ENCODE data around the gene CLC. TPM values are rescaled to one million over a fixed set of nuclear protein-coding genes. Genes with fewer than 3 reads are reported as not detected.
"Not testable (repeated sequence)": the region's sequence is repeated elsewhere in the genome, so short reads cannot be mapped to it uniquely, and the experiment has no call there.

The CLC gene
- total and polyA plus RNA-seq, 2 experiments from 2014 or later: not detected

DNA sequence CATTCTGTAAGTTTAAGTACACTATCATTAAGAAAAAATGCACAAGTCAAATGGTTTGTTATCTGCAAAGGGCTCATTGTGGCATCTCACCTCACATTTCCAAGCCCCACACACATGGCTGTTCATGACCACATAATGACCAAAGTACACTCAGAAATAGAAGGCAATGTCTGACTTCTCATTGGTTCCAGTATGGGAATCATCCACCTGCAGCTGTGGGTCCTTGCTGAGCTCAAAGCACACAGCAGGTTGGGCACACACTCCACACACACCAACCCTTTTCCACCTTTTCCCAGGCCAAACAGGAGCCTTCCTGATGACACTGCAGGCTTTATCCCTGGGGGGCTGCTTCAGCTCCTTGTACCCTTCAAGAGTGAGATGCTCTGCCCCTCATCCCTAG lies 11.8 kb downstream of the CLC start:
- no peak for DNase-seq (ENCODE audit: low spot score)
- TF ChIP-seq EZH2 (IDR thresholded peaks at IDR 0.05; ENCODE audit: borderline replicate concordance) (no peak), EZH2phosphoT487 (IDR thresholded peaks at IDR 0.05; ENCODE audit: low read depth, severe bottlenecking, unreplicated experiment) (no peak)
- TF ChIP-seq, protein P1, sequence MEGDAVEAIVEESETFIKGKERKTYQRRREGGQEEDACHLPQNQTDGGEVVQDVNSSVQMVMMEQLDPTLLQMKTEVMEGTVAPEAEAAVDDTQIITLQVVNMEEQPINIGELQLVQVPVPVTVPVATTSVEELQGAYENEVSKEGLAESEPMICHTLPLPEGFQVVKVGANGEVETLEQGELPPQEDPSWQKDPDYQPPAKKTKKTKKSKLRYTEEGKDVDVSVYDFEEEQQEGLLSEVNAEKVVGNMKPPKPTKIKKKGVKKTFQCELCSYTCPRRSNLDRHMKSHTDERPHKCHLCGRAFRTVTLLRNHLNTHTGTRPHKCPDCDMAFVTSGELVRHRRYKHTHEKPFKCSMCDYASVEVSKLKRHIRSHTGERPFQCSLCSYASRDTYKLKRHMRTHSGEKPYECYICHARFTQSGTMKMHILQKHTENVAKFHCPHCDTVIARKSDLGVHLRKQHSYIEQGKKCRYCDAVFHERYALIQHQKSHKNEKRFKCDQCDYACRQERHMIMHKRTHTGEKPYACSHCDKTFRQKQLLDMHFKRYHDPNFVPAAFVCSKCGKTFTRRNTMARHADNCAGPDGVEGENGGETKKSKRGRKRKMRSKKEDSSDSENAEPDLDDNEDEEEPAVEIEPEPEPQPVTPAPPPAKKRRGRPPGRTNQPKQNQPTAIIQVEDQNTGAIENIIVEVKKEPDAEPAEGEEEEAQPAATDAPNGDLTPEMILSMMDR (IDR thresholded peaks at IDR 0.05; ENCODE audit: poor library complexity): no peak
- H3K4me3 ChIP-seq: no peak overlapping the region
- no peaks in the 10 kb centered on the region for H3K9me3 ChIP-seq (ENCODE audit: low read depth)
- no peak overlapping the region for H2AFZ ChIP-seq
- no peak overlapping the region for H3K4me2 ChIP-seq
- no peaks in the 10 kb centered on the region for H3K36me3 ChIP-seq (replicated peaks; ENCODE audit: insufficient read depth, low read depth)
- H3K9me2 ChIP-seq (replicated peaks; ENCODE audit: insufficient read depth): no peaks in the 10 kb centered on the region
- H4K20me1 ChIP-seq (ENCODE audit: insufficient read depth, poor library complexity, severe bottlenecking): no peaks in the 10 kb centered on the region
- H3K27me3 ChIP-seq: no peaks in the 10 kb centered on the region
- no peak overlapping the region for H3K27ac ChIP-seq
- no peaks in the 10 kb centered on the region for H3K79me2 ChIP-seq
- H3K4me1 ChIP-seq (ENCODE audit: insufficient read depth): no peaks in the 10 kb centered on the region

DNA sequence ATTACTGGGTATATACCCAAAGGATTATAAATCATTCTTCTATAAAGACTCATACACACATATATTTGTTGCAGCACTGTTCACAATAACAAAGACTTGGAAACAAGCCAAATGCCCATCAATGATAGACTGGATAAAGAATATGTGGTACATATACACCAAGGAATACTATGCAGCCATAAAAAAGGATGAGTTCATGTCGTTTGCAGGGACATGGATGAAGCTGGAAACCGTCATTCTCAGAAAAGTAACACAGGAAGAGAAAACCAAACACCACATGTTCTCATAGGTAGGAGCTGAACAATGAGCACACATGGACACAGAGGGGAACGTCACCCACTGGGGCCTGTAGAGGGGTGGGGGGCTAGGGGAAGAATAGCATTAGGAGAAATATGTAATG lies 17.7 kb downstream of the CLC start:
- 83% methylated on average over 3 of the region's 3 CpGs for WGBS (ENCODE audit: low lambda C conversion rate, missing lambda C conversion rate)
- H3K79me2 ChIP-seq; H3K4me3 ChIP-seq; H3K9me3 ChIP-seq (ENCODE audit: low read depth); H3K9me2 ChIP-seq (replicated peaks; ENCODE audit: insufficient read depth); H2AFZ ChIP-seq; H3K27ac ChIP-seq; H3K27me3 ChIP-seq; DNase-seq (ENCODE audit: low spot score); H3K4me1 ChIP-seq (ENCODE audit: insufficient read depth); H4K20me1 ChIP-seq (ENCODE audit: insufficient read depth, poor library complexity, severe bottlenecking); H3K4me2 ChIP-seq; H3K36me3 ChIP-seq (replicated peaks; ENCODE audit: insufficient read depth, low read depth): not testable (repeated sequence)

DNA sequence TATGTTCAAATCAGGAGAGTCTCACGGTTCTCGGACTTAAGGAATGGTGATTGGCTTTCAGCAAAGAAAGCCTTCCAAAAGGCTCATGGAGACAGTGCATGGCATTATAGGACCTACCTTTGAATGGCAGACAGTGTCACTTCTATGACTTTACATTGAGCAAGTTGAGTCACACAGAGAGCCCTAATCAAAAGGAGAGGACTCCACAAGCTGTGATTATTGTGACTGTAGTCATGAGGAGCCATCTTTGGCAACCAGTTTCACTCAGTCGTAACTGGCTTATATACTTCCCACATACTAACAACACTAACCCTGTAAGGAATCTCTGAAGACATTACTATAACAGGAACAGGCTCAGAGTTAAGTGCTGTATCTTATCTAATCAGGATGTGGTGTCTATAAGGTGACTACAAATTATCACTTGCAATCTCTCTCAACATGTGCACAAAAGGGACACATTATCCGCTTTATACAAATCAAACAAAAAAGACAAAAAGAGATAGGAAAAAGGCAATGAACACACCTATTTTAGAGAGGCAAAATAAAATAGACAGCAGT lies 27.4 kb downstream of the CLC start:
- H3K27me3 ChIP-seq: no peaks in the 10 kb centered on the region
- H3K36me3 ChIP-seq (replicated peaks; ENCODE audit: insufficient read depth, low read depth): no peaks in the 10 kb centered on the region
- 80% methylated on average over 4 of the region's 4 CpGs for whole genome bisulfite sequencing (ENCODE audit: low lambda C conversion rate, missing lambda C conversion rate)
- H3K4me1 ChIP-seq (ENCODE audit: insufficient read depth): no peaks in the 10 kb centered on the region
- H3K27ac ChIP-seq: no peak overlapping the region
- no peak overlapping the region for H3K4me2 ChIP-seq
- no peaks in the 10 kb centered on the region for H4K20me1 ChIP-seq (ENCODE audit: insufficient read depth, poor library complexity, severe bottlenecking)
- no peaks in the 10 kb centered on the region for H3K9me3 ChIP-seq (ENCODE audit: low read depth)
- no peak overlapping the region for H3K4me3 ChIP-seq
- no peak for DNase-seq (ENCODE audit: low spot score)
- TF ChIP-seq, protein P1 (IDR thresholded peaks at IDR 0.05; ENCODE audit: poor library complexity): no peak
- TF ChIP-seq EZH2phosphoT487 (IDR thresholded peaks at IDR 0.05; ENCODE audit: low read depth, severe bottlenecking, unreplicated experiment) (no peak), EZH2 (IDR thresholded peaks at IDR 0.05; ENCODE audit: borderline replicate concordance) (no peak)
- H3K79me2 ChIP-seq: no peaks in the 10 kb centered on the region
- no peak overlapping the region for H2AFZ ChIP-seq
- H3K9me2 ChIP-seq (replicated peaks; ENCODE audit: insufficient read depth): no peaks in the 10 kb centered on the region

DNA sequence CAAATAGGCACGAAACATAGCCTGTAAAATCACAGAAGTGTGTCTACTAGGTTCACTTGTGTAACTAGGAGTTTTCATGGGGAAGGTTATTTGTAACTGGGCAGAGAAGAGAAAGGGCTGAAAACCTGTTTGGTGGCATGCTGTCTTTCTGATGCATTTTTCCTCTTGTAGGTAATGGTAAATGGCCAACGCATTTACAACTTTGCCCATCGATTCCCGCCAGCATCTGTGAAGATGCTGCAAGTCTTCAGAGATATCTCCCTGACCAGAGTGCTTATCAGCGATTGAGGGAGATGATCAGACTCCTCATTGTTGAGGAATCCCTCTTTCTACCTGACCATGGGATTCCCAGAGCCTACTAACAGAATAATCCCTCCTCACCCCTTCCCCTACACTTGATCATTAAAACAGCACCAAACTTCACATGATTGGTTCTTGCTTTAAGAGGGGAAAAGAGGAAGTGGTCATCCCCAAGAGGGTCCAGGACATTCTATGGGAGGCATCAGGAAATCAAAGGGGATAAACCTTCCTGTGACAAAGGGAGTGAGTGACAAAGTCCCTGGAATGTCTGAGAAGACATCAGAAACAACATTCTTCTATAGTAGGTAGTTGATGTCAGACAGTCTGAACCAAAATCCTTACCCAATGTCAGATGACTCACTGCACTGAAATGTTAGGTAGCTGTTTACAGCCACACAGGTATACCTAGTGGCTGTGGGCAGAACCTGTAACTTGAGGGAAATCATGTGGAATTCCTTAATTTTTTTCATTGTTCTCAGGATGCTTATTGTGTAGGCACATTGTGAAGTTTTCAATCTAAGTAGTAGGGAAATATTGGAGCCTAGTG lies 28.6 kb downstream of the CLC start:
- H3K36me3 ChIP-seq (replicated peaks; ENCODE audit: insufficient read depth, low read depth): no peaks in the 10 kb centered on the region
- no peaks in the 10 kb centered on the region for H3K79me2 ChIP-seq
- no peak overlapping the region for H3K4me2 ChIP-seq
- H2AFZ ChIP-seq: no peak overlapping the region
- H4K20me1 ChIP-seq (ENCODE audit: insufficient read depth, poor library complexity, severe bottlenecking): no peaks in the 10 kb centered on the region
- H3K4me1 ChIP-seq (ENCODE audit: insufficient read depth): no peaks in the 10 kb centered on the region
- no peak overlapping the region for H3K27ac ChIP-seq
- H3K4me3 ChIP-seq: no peak overlapping the region
- no peaks in the 10 kb centered on the region for H3K9me2 ChIP-seq (replicated peaks; ENCODE audit: insufficient read depth)
- no peak for TF ChIP-seq EZH2phosphoT487 (IDR thresholded peaks at IDR 0.05; ENCODE audit: low read depth, severe bottlenecking, unreplicated experiment)
- WGBS (ENCODE audit: low lambda C conversion rate, missing lambda C conversion rate): 77% methylated on average over 5 of the region's 5 CpGs
- H3K27me3 ChIP-seq: no peaks in the 10 kb centered on the region
- DNase-seq (ENCODE audit: low spot score): no peak
- no peaks in the 10 kb centered on the region for H3K9me3 ChIP-seq (ENCODE audit: low read depth)

Measured in hepatocyte (in vitro differentiated cells).